ENCODE data around the gene PRDM16. TPM values are rescaled to one million over a fixed set of nuclear protein-coding genes. Genes with fewer than 3 reads are reported as not detected.

PRDM16 gene
- polyA plus RNA-seq, 3 donors: not detected

DNA sequence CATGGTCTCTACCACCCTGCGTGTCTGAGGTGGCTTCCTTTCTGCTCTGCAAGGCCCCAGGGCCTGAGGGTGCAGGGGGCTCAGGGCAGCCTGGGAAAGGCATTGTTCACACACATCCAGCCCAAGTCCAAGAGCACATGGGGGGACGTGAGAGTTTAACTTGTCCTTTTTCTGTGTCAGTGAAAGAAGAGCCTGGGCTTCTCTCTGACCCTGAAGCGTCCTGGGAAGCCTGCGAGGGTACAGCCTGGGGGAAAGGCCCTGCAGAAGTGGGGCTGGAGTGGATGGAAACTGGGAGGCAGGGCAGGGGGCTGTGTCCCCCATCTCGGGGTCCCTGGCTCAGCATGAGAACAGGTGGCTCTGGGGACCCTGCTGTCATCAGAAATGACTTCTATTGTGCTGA lies 181.6 kb downstream of the PRDM16 start:
- intact Hi-C loops (cut with micrococcal nuclease): no loop called here
- H3K9me3 Mint-ChIP-seq: no peaks in the 10 kb centered on the region
- H3K36me3 ChIP-seq (replicated peaks in 1 of 2; ENCODE audit: control insufficient read depth in 1 of 2, insufficient read depth in 2 of 2, low read length in 2 of 2): no peaks in the 10 kb centered on the region
- 75% methylated on average over 4 of the region's 5 CpGs for WGBS (ENCODE audit: insufficient coverage)
- no peak overlapping the region for H3K9ac ChIP-seq (ENCODE audit: insufficient read depth, low read length, poor library complexity, severe bottlenecking)
- no peaks in the 10 kb centered on the region for H3K36me3 Mint-ChIP-seq
- no peak for DNase-seq
- TF ChIP-seq, protein P1, sequence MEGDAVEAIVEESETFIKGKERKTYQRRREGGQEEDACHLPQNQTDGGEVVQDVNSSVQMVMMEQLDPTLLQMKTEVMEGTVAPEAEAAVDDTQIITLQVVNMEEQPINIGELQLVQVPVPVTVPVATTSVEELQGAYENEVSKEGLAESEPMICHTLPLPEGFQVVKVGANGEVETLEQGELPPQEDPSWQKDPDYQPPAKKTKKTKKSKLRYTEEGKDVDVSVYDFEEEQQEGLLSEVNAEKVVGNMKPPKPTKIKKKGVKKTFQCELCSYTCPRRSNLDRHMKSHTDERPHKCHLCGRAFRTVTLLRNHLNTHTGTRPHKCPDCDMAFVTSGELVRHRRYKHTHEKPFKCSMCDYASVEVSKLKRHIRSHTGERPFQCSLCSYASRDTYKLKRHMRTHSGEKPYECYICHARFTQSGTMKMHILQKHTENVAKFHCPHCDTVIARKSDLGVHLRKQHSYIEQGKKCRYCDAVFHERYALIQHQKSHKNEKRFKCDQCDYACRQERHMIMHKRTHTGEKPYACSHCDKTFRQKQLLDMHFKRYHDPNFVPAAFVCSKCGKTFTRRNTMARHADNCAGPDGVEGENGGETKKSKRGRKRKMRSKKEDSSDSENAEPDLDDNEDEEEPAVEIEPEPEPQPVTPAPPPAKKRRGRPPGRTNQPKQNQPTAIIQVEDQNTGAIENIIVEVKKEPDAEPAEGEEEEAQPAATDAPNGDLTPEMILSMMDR (IDR thresholded peaks at IDR 0.05): no peak
- no peak overlapping the region for H3K27ac Mint-ChIP-seq
- no peak overlapping the region for H2AFZ ChIP-seq (ENCODE audit: insufficient read depth, low read depth, low read length, poor library complexity, severe bottlenecking)
- H3K27me3 ChIP-seq (ENCODE audit: control insufficient read depth in 2 of 2, insufficient read depth in 2 of 2, low read length in 2 of 2): peaks cover 0 to 18% of the 10 kb centered on the region in 2 donors
- no peak overlapping the region for H3K27ac ChIP-seq (ENCODE audit: low read depth in 1 of 2, low read length in 2 of 2)
- H3K79me2 ChIP-seq (ENCODE audit: insufficient read depth, low read length): no peaks in the 10 kb centered on the region
- H3K27me3 Mint-ChIP-seq (ENCODE audit: low read depth in 3 of 3): peaks cover 20 to 29% (median 23%) of the 10 kb centered on the region in 3 donors
- H3K4me3 ChIP-seq (replicated peaks in 1 of 3; ENCODE audit: low read depth in 2 of 3, low read length in 3 of 3): no peak overlapping the region
- no peak overlapping the region for H3K4me3 Mint-ChIP-seq
- H3K9me3 ChIP-seq (replicated peaks in 1 of 2; ENCODE audit: control insufficient read depth in 1 of 2, insufficient read depth in 1 of 2, low read length in 2 of 2): no peaks in the 10 kb centered on the region
- no peaks in the 10 kb centered on the region for H4K20me1 ChIP-seq (ENCODE audit: insufficient read depth, low read length)
- H3K4me1 ChIP-seq (ENCODE audit: control insufficient read depth in 1 of 2, insufficient read depth in 2 of 2, low read length in 2 of 2): no peaks in the 10 kb centered on the region
- no peak overlapping the region for H3K4me2 ChIP-seq (replicated peaks; ENCODE audit: extremely low read depth, low read length, poor library complexity, severe bottlenecking)
- no peaks in the 10 kb centered on the region for H3K4me1 Mint-ChIP-seq

- no peak overlapping the region for H3K27ac Mint-ChIP-seq
- no peaks in the 10 kb centered on the region for H3K36me3 Mint-ChIP-seq
- no peaks in the 10 kb centered on the region for H3K4me1 ChIP-seq (ENCODE audit: control insufficient read depth in 1 of 2, insufficient read depth in 2 of 2, low read length in 2 of 2)
- no peaks in the 10 kb centered on the region for H3K36me3 ChIP-seq (replicated peaks in 1 of 2; ENCODE audit: control insufficient read depth in 1 of 2, insufficient read depth in 2 of 2, low read length in 2 of 2)
- no peaks in the 10 kb centered on the region for H4K20me1 ChIP-seq (ENCODE audit: insufficient read depth, low read length)
- H3K9ac ChIP-seq (ENCODE audit: insufficient read depth, low read length, poor library complexity, severe bottlenecking): no peak overlapping the region
- H3K9me3 ChIP-seq (replicated peaks in 1 of 2; ENCODE audit: control insufficient read depth in 1 of 2, insufficient read depth in 1 of 2, low read length in 2 of 2): no peaks in the 10 kb centered on the region
- peaks cover 0 to 18% of the 10 kb centered on the region in 2 donors for H3K27me3 ChIP-seq (ENCODE audit: control insufficient read depth in 2 of 2, insufficient read depth in 2 of 2, low read length in 2 of 2)
- no peak overlapping the region for H3K27ac ChIP-seq (ENCODE audit: low read depth in 1 of 2, low read length in 2 of 2)
- H3K4me2 ChIP-seq (replicated peaks; ENCODE audit: extremely low read depth, low read length, poor library complexity, severe bottlenecking): no peak overlapping the region
- intact Hi-C loops (cut with micrococcal nuclease): no loop called here
- no peaks in the 10 kb centered on the region for H3K79me2 ChIP-seq (ENCODE audit: insufficient read depth, low read length)
- no peak for DNase-seq
- H3K4me3 ChIP-seq (replicated peaks in 1 of 3; ENCODE audit: low read depth in 2 of 3, low read length in 3 of 3): no peak overlapping the region
- peaks cover 20 to 27% (median 21%) of the 10 kb centered on the region in 3 donors for H3K27me3 Mint-ChIP-seq (ENCODE audit: low read depth in 3 of 3)
- no peak overlapping the region for H2AFZ ChIP-seq (ENCODE audit: insufficient read depth, low read depth, low read length, poor library complexity, severe bottlenecking)
- H3K4me1 Mint-ChIP-seq: no peaks in the 10 kb centered on the region
- TF ChIP-seq, protein P1 (IDR thresholded peaks at IDR 0.05): no peak
- peaks cover 0 to 2% (median 0%) of the 10 kb centered on the region in 7 donors for H3K9me3 Mint-ChIP-seq
- 54% methylated on average over 18 of the region's 24 CpGs for WGBS (ENCODE audit: insufficient coverage)
- no peak overlapping the region for H3K4me3 Mint-ChIP-seq
Observed at GRCh38 chr1:3251099-3251806, 182.2 kb downstream of the PRDM16 start.

All from CD14-positive monocyte (primary cell).